ENCODE data around the gene NTNG2. TPM values are rescaled to one million over a fixed set of nuclear protein-coding genes. Genes with fewer than 3 reads are reported as not detected.

The NTNG2 gene
- polyA plus RNA-seq, 1 donor from 2014 or later: 0.43 TPM

- no peaks in the 10 kb centered on the region for H3K79me2 ChIP-seq (replicated peaks; ENCODE audit: insufficient read depth, low read length)
- TF ChIP-seq CTCF (IDR thresholded peaks at IDR 0.05; ENCODE audit: poor library complexity, severe bottlenecking) (no peak), EZH2 (IDR thresholded peaks at IDR 0.05; ENCODE audit: borderline replicate concordance, insufficient read depth, low read length, poor library complexity, severe bottlenecking) (no peak), RAD21 (conservative IDR thresholded peaks at IDR 0.05) (no peak)
- no peaks in the 10 kb centered on the region for H3F3A ChIP-seq (ENCODE audit: insufficient read depth, low read length, poor library complexity, severe bottlenecking)
- no peak overlapping the region for H3K9ac ChIP-seq (ENCODE audit: low read length)
- H2AFZ ChIP-seq (ENCODE audit: low read depth, low read length): no peak overlapping the region
- H4K20me1 ChIP-seq (ENCODE audit: insufficient read depth): no peaks in the 10 kb centered on the region
- no peak overlapping the region for H3K4me2 ChIP-seq (ENCODE audit: low read length)
- H3K27me3 ChIP-seq (ENCODE audit: insufficient read depth, low read depth, low read length): peaks cover 38% of the 10 kb centered on the region
- H3K9me3 ChIP-seq (ENCODE audit: low read length): no peaks in the 10 kb centered on the region
- no peaks in the 10 kb centered on the region for H3K9me2 ChIP-seq (ENCODE audit: insufficient read depth, low read length)
- no peak overlapping the region for H3K4me3 ChIP-seq (ENCODE audit: low read length)
- H3K36me3 ChIP-seq (ENCODE audit: insufficient read depth, low read length): no peaks in the 10 kb centered on the region
- no peak overlapping the region for H3K27ac ChIP-seq (ENCODE audit: low read length)
These were observed 78.4 kb downstream of the NTNG2 start for GRCh38 chr9:132239999-132240840.

GRCh38 chr9:132240841-132241482 lies 79.1 kb downstream of the NTNG2 start:
- no peaks in the 10 kb centered on the region for H3K36me3 ChIP-seq (ENCODE audit: insufficient read depth, low read length)
- no peaks in the 10 kb centered on the region for H3K9me2 ChIP-seq (ENCODE audit: insufficient read depth, low read length)
- H4K20me1 ChIP-seq (ENCODE audit: insufficient read depth): no peaks in the 10 kb centered on the region
- H3K27me3 ChIP-seq (ENCODE audit: insufficient read depth, low read depth, low read length): peaks cover 38% of the 10 kb centered on the region
- H3K4me3 ChIP-seq (ENCODE audit: low read length): peak overlapping the region; percentile 66
- H3K27ac ChIP-seq (ENCODE audit: low read length): no peak overlapping the region
- H3K79me2 ChIP-seq (replicated peaks; ENCODE audit: insufficient read depth, low read length): no peaks in the 10 kb centered on the region
- H2AFZ ChIP-seq (ENCODE audit: low read depth, low read length): no peak overlapping the region
- no peaks in the 10 kb centered on the region for H3F3A ChIP-seq (ENCODE audit: insufficient read depth, low read length, poor library complexity, severe bottlenecking)
- TF ChIP-seq SMC3 (conservative IDR thresholded peaks at IDR 0.05; ENCODE audit: poor library complexity): no peak
- TF ChIP-seq POLR2AphosphoS5 (IDR thresholded peaks at IDR 0.05): no peak
- TF ChIP-seq CTCF (IDR thresholded peaks at IDR 0.05; ENCODE audit: poor library complexity, severe bottlenecking): no peak
- no peak for TF ChIP-seq RAD21 (conservative IDR thresholded peaks at IDR 0.05)
- no peak for TF ChIP-seq REST (IDR thresholded peaks at IDR 0.05; ENCODE audit: borderline replicate concordance)
- TF ChIP-seq MXI1 (conservative IDR thresholded peaks at IDR 0.05; ENCODE audit: poor library complexity, severe bottlenecking): no peak
- TF ChIP-seq TAF1 (IDR thresholded peaks at IDR 0.05; ENCODE audit: low read depth): no peak
- TF ChIP-seq EP300 (conservative IDR thresholded peaks at IDR 0.05; ENCODE audit: poor library complexity, severe bottlenecking): no peak
- no peak for TF ChIP-seq EZH2 (IDR thresholded peaks at IDR 0.05; ENCODE audit: borderline replicate concordance, insufficient read depth, low read length, poor library complexity, severe bottlenecking)
- no peaks in the 10 kb centered on the region for H3K9me3 ChIP-seq (ENCODE audit: low read length)
- H3K9ac ChIP-seq (ENCODE audit: low read length): no peak overlapping the region
- H3K4me2 ChIP-seq (ENCODE audit: low read length): no peak overlapping the region

All from neural cell (in vitro differentiated cells).